ENCODE data around the gene MRPS22. TPM values are rescaled to one million over a fixed set of nuclear protein-coding genes. Genes with fewer than 3 reads are reported as not detected.
"Not testable (repeated sequence)": the region's sequence is repeated elsewhere in the genome, so short reads cannot be mapped to it uniquely, and the experiment has no call there.

Gene MRPS22
- total and polyA plus RNA-seq, 11 donors: 66.0 to 110 (median 78.7) TPM

GRCh38 chr3:139329364-139329850, 14.4 kb upstream of the MRPS22 start:
- no peak overlapping the region for H3K27ac ChIP-seq
- peak; percentile 86 to 97 (median 96) for ATAC-seq
- H3K9me3 ChIP-seq: no peaks in the 10 kb centered on the region
- peak; percentile 78 to 93 (median 84) for DNase-seq
- H3K27me3 ChIP-seq: peaks cover 0 to 31% (median 9%) of the 10 kb centered on the region in 9 donors
- intact Hi-C loops (cut with DNase I): loop anchor here (1.0 to 10.0 kb wide), 9 partner anchors 125 to 735 kb away; partner anchors contain the start of gene CEP70 (in 1 of the 10)
- TF ChIP-seq, protein P1, sequence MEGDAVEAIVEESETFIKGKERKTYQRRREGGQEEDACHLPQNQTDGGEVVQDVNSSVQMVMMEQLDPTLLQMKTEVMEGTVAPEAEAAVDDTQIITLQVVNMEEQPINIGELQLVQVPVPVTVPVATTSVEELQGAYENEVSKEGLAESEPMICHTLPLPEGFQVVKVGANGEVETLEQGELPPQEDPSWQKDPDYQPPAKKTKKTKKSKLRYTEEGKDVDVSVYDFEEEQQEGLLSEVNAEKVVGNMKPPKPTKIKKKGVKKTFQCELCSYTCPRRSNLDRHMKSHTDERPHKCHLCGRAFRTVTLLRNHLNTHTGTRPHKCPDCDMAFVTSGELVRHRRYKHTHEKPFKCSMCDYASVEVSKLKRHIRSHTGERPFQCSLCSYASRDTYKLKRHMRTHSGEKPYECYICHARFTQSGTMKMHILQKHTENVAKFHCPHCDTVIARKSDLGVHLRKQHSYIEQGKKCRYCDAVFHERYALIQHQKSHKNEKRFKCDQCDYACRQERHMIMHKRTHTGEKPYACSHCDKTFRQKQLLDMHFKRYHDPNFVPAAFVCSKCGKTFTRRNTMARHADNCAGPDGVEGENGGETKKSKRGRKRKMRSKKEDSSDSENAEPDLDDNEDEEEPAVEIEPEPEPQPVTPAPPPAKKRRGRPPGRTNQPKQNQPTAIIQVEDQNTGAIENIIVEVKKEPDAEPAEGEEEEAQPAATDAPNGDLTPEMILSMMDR (IDR thresholded peaks at IDR 0.05): peak; percentile 97 to 100 (median 98)
- no peak for TF ChIP-seq POLR2A (IDR thresholded peaks at IDR 0.05)
- H3K4me3 ChIP-seq: peak overlapping the region in 4 of 12 donors; percentile 18 to 32 (median 29)
- no peaks in the 10 kb centered on the region for H3K36me3 ChIP-seq
- 7 to 19% (median 9%) methylated on average over 13 to 25 of the region's 25 CpGs for WGBS, 4 donors
- peaks cover 0 to 8% (median 2%) of the 10 kb centered on the region in 12 donors for H3K4me1 ChIP-seq

DNA sequence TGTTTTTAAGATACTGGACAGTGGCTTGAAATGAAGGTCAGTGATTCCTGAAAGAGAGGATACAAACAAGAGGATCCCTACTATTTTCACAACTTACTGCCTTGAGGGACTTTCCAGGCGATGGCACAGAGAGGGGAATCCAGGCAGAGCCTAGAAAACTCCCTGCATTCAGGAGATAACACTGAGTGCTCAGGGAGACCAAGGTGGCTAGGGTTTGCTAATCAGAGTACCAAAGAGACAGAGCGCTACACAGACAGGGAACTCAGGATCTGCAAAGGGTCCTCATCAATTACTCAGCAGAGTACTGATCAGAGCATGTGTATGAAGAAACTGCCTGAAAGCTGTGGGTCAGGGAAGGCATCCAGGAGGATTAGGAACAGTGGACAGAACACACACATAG, 11.7 kb upstream of the MRPS22 start:
- peaks cover 0 to 8% (median 2%) of the 10 kb centered on the region in 12 donors for H3K4me1 ChIP-seq
- ATAC-seq (no peak), DNase-seq (no peak)
- WGBS, 4 donors: 56 to 66% (median 64%) methylated on average over 2 of the region's 2 CpGs
- H3K4me3 ChIP-seq: no peak overlapping the region
- no peak overlapping the region for H3K27ac ChIP-seq
- no peaks in the 10 kb centered on the region for H3K36me3 ChIP-seq
- intact Hi-C loops (cut with DNase I): loop anchor here in 1 of 10 donors (5.0 kb wide), 1 partner anchor 395 kb away; no protein-coding TSS in a partner anchor
- H3K9me3 ChIP-seq: no peaks in the 10 kb centered on the region
- H3K27me3 ChIP-seq: peaks cover 0 to 31% (median 9%) of the 10 kb centered on the region in 9 donors
- TF ChIP-seq, protein P1 (IDR thresholded peaks at IDR 0.05): no peak
- no peak for TF ChIP-seq POLR2A (IDR thresholded peaks at IDR 0.05)

DNA sequence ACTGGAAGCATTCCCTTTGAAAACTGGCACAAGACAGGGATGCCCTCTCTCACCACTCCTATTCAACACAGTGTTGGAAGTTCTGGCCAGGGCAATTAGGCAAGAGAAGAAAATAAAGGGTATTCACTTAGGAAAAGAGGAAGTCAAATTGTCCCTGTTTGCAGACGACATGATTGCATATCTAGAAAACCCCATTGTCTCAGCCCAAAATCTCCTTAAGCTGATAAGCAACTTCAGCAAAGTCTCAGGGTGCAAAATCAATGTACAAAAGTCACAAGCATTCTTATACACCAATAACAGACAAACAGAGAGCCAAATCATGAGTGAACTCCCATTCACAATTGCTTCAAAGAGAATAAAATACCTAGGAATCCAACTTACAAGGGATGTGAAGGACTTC, 9.1 kb upstream of the MRPS22 start:
- not testable (repeated sequence) for H3K4me3 ChIP-seq, H3K27ac ChIP-seq, H3K4me1 ChIP-seq, DNase-seq, ATAC-seq, H3K36me3 ChIP-seq, H3K9me3 ChIP-seq
- peaks cover 0 to 29% (median 9%) of the 10 kb centered on the region in 9 donors for H3K27me3 ChIP-seq
- intact Hi-C loops (cut with DNase I): loop anchor here in 1 of 10 donors (5.0 kb wide), 1 partner anchor 397 kb away; no protein-coding TSS in a partner anchor
- 28 to 58% (median 45%) methylated on average over 1 of the region's 1 CpG for WGBS, 4 donors

- Histone ChIP-seq H3K4me1 (peaks cover 0 to 1% (median 0%) of the 10 kb centered on the region in 12 donors), H3K27ac (no peak overlapping the region), H3K9me3 (no peaks in the 10 kb centered on the region), H3K36me3 (no peaks in the 10 kb centered on the region), H3K4me3 (no peak overlapping the region), H3K27me3 (peaks cover 0 to 5% (median 0%) of the 10 kb centered on the region in 9 donors)
- WGBS, 4 donors: 88 to 93% (median 92%) methylated on average over 4 of the region's 4 CpGs
- TF ChIP-seq, protein P1 (IDR thresholded peaks at IDR 0.05): no peak
- DNase-seq: no peak
- intact Hi-C loops (cut with DNase I): no loop called here
- ATAC-seq: peak in 1 of 4 donors; percentile 29
Measured at GRCh38 chr3:139338405-139338804, 5.4 kb upstream of the MRPS22 start.
